Uterus (tissue), 2 donors: Measurements from ENCODE around the gene SHFL.

Source experiments
- CTCF ChIP-seq, 4 experiments: fragments of 200-600 bp in 2 of 4; fragments of 450-650 bp in 2 of 4; sonication (generic) in 2 of 4; IDR thresholded peaks; one replicate each; pipeline ENCODE4 v1.5.1; 2016 to 2019; ENCODE audit warnings: antibody characterized with exemption in 4 of 4, mild to moderate bottlenecking in 2 of 4, moderate library complexity in 1 of 4
- POLR2A ChIP-seq, 2 donors: fragments of 450-650 bp; IDR thresholded peaks; one replicate each; pipeline ENCODE4 v1.6.1; 2016; ENCODE audit warnings: antibody characterized with exemption in 2 of 2, mild to moderate bottlenecking in 1 of 2, moderate library complexity in 1 of 2

DNA sequence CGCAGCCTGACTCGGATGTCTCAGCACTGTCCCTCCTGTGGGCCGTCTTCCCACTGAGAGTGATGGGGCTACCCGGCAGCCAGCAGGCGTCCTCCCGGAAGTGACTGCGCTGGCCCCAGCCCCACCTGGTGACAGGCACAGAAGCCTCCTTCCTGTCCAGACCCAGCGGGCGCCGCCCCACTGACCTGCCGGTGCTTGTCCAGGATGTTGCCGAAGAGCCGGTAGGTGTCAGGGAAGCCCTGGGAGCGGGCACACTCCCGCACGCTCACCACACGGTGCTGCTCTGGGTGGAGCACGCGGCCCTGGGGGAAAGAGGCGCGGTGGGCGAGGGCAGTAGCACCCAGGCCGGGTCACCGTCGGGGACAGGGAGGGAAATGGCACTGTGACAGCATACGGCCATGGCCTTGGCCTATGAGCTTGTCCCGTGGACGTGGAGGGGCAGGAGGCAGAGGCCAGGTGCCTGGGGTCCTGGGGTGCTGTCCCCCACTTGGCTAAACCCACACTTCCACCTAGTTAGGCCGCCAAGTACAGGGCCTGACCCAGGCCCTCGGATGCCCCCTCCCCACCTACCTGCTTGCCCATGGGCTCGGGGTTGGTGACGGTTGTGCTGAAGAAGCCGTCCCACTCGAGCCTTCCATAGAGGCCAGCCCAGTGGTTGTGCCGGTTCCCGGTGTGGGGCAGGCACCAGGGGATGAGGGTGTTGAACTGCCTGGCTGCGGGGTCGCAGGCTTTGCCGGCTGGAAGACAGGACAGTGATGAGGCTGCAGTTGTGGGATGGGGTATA lies 49.6 kb downstream of the SHFL start:
- TF ChIP-seq CTCF (IDR thresholded peaks at IDR 0.05): no peak
- TF ChIP-seq POLR2A (IDR thresholded peaks at IDR 0.05): no peak
